Endothelial cell of umbilical vein (primary cell): ENCODE results near the gene DRC1.

Experiments
- POLR2A ChIP-seq: IDR thresholded peaks from 2 replicates; pipeline ENCODE4 v1.6.1; 2012; ENCODE audit warnings: low read depth, mild to moderate bottlenecking, control low read depth, low read length
- TF ChIP-seq, protein P1 (sequence below), 2 donors: IDR thresholded peaks; 1 replicate in 1 of 2; 2 replicates in 1 of 2; pipeline ENCODE4 v1.5.1; 2011; ENCODE audit warnings: low read length in 2 of 2, mild to moderate bottlenecking in 2 of 2, moderate library complexity in 2 of 2, control low read depth in 1 of 2, inconsistent platforms in 1 of 2, low read depth in 1 of 2; ENCODE audit not compliant: insufficient read depth in 1 of 2; ENCODE audit errors: extremely low read depth in 1 of 2

DNA sequence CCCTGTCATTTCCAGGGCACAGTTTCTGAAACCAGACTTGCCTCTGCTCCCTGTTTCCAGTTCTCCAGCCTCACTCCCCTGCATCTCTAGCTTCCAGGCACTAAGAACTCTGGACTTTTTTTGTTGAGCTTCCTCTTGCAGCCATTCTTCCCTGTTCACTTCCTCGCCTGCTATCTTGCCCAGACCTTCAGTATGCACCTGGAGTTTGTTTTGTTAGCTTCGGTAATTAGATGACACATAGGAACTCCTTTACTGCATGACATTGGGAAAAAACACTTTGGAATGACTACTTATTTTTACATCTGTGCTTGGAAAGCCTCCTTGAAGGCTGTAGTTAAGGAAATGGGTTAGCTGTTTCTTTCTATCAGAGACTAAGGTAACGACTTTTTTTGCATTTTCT, 41.0 kb downstream of the DRC1 start:
- TF ChIP-seq, protein P1, sequence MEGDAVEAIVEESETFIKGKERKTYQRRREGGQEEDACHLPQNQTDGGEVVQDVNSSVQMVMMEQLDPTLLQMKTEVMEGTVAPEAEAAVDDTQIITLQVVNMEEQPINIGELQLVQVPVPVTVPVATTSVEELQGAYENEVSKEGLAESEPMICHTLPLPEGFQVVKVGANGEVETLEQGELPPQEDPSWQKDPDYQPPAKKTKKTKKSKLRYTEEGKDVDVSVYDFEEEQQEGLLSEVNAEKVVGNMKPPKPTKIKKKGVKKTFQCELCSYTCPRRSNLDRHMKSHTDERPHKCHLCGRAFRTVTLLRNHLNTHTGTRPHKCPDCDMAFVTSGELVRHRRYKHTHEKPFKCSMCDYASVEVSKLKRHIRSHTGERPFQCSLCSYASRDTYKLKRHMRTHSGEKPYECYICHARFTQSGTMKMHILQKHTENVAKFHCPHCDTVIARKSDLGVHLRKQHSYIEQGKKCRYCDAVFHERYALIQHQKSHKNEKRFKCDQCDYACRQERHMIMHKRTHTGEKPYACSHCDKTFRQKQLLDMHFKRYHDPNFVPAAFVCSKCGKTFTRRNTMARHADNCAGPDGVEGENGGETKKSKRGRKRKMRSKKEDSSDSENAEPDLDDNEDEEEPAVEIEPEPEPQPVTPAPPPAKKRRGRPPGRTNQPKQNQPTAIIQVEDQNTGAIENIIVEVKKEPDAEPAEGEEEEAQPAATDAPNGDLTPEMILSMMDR (IDR thresholded peaks at IDR 0.05; ENCODE audit: extremely low read depth in 1 of 2, insufficient read depth in 1 of 2, low read depth in 1 of 2, low read length in 2 of 2), result no peak
- no peak for TF ChIP-seq POLR2A
